ENCODE data around the gene IL4R.

DNA sequence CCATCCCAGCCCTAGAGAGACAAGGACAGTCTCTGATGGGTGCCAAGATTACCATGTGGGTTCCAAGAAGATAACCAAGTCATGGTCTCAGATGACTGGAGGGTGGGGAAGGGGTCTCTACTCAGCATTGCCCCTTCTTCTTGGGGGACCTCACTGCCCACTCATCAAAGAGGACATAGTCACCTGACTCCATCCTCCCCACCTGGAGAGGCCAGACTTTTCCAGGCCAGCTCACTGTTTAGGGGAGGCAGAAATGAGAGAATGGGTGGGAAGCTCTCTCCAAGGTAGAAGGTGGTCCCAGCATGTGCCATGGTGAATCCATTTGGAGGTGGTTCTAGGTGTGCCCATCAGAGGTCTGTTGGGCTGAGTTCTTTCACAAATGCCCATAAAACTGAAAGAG is 67.5 kb downstream of the IL4R start:
- TF ChIP-seq, protein P1, sequence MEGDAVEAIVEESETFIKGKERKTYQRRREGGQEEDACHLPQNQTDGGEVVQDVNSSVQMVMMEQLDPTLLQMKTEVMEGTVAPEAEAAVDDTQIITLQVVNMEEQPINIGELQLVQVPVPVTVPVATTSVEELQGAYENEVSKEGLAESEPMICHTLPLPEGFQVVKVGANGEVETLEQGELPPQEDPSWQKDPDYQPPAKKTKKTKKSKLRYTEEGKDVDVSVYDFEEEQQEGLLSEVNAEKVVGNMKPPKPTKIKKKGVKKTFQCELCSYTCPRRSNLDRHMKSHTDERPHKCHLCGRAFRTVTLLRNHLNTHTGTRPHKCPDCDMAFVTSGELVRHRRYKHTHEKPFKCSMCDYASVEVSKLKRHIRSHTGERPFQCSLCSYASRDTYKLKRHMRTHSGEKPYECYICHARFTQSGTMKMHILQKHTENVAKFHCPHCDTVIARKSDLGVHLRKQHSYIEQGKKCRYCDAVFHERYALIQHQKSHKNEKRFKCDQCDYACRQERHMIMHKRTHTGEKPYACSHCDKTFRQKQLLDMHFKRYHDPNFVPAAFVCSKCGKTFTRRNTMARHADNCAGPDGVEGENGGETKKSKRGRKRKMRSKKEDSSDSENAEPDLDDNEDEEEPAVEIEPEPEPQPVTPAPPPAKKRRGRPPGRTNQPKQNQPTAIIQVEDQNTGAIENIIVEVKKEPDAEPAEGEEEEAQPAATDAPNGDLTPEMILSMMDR (IDR thresholded peaks at IDR 0.05), result no peak
- TF ChIP-seq POLR2A (IDR thresholded peaks at IDR 0.05) (no peak), POLR2AphosphoS5 (IDR thresholded peaks at IDR 0.05; ENCODE audit: insufficient read depth in 1 of 2, low read depth in 1 of 2) (no peak)
